GM19468 (cell line): ENCODE data around the gene MAN1B1.

Experiments used
- ATAC-seq: cut with Tn5 transposase; IDR thresholded peaks from one replicate; pipeline ENCODE4 v1.9.1; 2021; ENCODE audit warnings: mild to moderate bottlenecking, moderate library complexity, moderate number of reproducible peaks; ENCODE audit not compliant: unreplicated experiment; ENCODE audit errors: extremely low read depth

MAN1B1 gene

DNA sequence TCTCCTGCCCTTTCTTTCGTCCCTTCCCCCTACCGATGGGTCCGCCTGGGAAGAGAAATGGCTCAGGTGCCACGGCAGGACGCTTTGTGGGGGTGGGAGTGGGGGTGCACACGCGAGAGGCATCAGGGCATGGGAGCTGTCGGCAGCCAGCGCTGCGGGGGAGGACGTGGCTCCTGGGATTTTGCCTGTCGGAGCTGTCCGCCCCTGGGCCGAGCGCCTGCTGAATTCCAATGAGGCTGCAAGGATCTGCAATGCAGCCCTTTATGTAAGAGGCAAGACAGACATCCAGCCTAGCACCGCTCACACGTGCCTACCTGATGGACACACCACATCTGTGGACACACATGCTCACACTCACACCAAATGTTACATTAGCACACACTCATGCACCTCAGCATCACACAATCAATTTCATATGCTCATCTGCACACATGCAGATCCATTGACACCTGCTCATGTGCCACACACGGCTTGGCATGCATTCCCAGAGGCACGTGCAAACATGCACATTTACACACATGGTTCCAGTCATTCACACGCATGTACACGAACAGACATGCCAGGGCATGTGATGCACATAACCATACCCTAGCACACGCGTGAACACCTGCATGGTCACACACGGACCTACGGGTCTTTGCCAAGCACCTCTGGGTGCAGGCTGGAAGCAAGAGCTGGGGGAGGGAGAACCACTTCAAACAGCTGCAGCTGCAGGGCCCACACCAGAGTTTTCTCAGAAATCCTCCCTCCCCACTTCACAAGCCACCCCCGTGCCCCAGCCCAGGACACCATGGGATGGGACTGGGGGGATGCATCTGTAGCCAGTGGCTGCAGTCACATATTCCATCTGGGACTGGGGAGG lies 53.6 kb downstream of the MAN1B1 start:
- no peak for ATAC-seq

- ATAC-seq = no peak
Observed at GRCh38 chr9:137141050-137141810, 54.4 kb downstream of the MAN1B1 start.

DNA sequence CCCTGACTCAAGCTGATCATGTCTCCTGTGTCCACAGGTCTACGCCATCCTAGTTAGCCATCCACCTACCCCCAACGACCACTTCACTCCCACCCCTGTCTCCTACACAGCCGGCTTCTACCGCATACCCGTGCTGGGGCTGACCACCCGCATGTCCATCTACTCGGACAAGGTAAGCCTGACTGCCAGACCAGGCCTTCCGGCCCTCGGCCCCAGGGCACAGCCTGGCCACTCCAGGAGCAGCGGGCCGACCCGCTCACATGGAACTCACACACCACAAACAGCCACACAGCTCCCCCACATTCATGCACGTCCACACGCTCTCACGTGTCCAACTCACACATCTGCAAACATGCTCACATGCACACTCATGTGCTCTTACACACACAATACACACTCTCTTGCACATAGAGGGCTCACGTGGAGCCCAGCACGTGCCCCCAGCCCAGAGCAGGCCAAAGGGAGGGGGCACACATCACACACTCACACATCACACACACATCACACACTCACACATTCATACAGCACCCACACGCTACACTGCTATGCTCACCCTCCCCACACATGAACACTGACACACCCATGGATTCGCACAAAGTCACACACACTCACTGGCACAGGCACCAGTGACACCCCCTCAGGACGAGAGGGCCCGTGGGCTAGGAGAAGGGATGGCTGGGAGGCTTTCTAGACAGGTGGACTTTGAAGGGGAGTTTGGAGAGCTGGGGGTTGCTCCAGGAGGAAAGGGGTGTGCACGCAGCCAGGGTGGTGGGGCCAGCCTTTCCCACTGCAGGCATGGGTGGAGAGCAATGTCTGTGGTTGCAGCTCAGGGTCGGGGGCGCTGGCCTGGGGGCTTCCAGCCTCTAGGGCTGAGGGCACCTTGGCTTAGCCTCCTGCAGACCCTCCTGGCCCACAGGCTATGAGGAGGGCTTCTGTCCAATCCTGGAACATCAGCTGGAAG lies 55.5 kb downstream of the MAN1B1 start:
- no peak for ATAC-seq

DNA sequence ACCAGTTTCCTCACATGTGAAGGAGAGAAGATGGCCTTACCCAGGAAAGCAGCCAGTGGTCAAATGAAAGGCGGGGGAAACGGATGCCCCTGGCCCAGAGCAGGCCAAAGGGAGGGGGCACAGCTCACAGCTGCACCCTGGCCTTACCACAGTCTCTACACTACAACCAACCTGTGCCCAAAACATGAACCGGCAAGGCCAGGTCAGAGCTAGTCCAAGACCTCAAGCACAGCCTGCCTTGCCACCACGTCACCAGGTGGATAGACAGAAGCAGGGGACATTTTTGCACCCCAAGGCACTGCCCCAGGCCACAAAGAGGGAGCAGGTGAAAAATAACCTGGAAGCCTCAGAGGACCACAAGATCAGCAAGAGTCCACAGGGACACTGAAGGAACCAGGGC lies 56.7 kb downstream of the MAN1B1 start:
- no peak for ATAC-seq

GRCh38 chr9:137145731-137146526 lies 59.1 kb downstream of the MAN1B1 start:
- ATAC-seq = no peak

DNA sequence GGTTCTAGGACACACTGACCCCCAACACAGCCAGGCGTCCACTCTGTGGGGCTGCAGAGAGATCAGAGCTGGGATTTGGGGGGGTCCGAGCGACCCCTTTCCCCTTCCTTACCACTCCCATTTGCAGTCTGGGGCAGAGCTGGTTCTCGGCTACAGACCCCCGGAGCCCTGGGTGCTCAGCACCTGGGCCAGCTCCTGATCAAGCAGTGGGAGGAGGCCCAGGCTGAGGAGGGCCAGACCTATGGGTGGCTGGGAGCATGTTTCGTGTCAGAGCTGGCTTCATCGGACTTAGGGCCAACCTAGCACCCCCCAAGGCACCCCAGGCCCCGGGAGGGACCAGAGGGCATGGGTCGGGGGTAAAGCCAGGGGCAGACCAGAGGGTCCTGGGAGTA lies 59.7 kb downstream of the MAN1B1 start:
- ATAC-seq = no peak

GRCh38 chr9:137147091-137147792 lies 60.5 kb downstream of the MAN1B1 start:
- ATAC-seq = no peak

- no peak for ATAC-seq
Observed at GRCh38 chr9:137147793-137148160, 61.0 kb downstream of the MAN1B1 start.

GRCh38 chr9:137148242-137148641 lies 61.5 kb downstream of the MAN1B1 start:
- no peak for ATAC-seq

DNA sequence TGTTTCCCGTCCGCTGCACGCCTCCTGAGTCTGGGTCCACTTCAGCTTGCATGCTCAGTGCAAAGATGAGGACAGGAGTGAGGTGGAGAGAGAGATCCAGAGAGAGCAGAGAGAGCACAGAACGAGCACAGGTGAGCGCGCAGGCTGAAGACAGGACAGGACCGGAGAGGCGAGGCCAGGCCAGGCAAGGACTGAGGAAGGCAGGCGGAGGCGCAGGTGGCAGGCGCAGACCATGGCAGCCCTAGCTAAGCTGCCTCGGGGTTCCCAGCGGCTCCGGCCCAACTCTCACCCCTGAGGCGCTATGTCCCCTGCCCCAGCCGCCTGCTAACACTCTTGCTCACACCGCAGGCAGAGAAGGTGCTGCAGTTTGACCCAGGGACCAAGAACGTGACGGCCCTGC lies 61.9 kb downstream of the MAN1B1 start:
- no peak for ATAC-seq

DNA sequence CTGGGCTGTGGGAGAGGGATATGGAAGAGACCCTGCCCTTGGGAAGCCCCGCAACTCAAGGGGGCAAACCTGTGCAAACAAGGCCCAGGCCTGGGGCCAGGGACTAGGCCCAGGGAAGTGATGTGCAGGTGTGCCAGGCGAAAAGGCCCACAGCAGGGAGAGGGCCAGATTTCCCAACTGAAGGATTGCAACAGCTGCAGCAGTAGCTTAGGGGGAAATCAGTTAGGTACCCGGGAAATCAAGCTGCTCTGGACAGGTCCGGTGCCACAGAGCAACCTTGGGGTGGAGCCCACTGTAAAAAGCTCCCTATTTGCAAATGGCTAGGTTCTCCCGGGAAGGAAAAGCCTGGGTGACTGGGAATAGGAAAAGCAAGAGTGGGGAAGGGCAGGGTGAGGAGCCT lies 62.6 kb downstream of the MAN1B1 start:
- no peak for ATAC-seq

- ATAC-seq = no peak
Observed at GRCh38 chr9:137149942-137150616, 63.3 kb downstream of the MAN1B1 start.

DNA sequence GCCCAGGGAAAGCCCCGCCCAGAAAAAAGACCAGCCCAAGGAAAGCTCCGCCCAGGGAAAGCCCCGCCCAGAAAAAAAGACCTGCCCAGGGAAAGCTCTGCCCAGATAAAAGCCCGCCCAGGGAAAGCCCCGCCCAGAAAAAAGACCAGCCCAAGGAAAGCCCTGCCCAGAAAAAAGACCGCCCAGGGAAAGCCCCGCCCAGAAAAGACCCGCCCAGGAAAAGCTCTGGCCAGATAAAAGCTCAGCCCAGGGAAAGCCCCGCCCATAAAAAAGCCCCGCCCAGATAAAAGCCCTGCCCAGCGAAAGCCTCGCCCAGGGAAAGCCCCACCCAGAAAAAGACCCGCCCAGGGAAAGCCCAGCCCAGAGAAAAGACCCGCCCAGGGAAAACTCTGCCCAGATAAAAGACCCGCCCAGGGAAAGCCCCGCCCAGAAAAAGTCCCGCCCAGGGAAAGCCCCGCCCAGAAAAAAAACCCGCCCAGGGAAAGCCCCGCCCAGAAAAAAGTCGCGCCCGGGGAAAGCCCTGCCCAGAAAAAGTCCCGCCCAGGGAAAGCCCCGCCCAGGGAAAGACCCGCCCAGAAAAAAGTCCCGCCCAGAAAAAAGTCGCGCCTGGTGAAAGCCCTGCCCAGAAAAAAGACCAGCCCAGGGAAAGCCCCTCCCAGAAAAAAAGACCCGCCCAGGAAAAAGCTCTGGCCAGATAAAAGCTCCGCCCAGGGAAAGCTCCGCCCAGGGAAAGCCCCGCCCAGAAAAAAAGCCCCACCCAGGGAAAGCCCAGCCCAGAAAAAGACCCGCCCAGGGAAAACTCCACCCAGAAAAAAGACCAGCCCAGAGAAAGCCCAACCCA lies 64.1 kb downstream of the MAN1B1 start:
- no peak for ATAC-seq

DNA sequence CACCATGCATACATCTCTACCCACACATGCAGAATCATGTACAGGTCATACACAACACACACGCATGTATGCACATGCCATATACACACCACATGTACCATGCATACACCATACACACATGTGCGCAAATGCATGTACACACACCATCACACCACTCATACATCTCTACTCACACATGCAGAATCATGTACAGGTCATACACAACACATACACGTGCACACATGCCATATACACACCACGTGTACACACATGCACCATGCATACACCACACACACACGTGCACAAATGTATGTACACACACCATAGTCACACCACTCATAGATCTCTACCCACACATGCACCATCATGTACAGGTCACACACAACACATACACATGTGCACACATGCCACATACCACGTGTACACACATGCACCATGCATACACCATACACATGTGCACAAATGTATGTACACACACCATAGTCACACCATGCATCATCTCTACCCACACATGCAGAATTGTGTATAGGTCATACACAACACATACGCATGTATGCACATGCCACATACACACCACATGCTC lies 66.1 kb downstream of the MAN1B1 start:
- no peak for ATAC-seq

- ATAC-seq = no peak
Observed at GRCh38 chr9:137156567-137157375, 70.0 kb downstream of the MAN1B1 start.

GRCh38 chr9:137157618-137158415 lies 71.0 kb downstream of the MAN1B1 start:
- no peak for ATAC-seq
